Hippocampal formation (tissue), 2 donors: ENCODE results near the gene PDE11A.

Experiments used
- DNase-seq, 2 donors: peaks; one replicate each; lab custom pipeline; 2025; lab: John Stamatoyannopoulos, UW

Gene PDE11A

DNA sequence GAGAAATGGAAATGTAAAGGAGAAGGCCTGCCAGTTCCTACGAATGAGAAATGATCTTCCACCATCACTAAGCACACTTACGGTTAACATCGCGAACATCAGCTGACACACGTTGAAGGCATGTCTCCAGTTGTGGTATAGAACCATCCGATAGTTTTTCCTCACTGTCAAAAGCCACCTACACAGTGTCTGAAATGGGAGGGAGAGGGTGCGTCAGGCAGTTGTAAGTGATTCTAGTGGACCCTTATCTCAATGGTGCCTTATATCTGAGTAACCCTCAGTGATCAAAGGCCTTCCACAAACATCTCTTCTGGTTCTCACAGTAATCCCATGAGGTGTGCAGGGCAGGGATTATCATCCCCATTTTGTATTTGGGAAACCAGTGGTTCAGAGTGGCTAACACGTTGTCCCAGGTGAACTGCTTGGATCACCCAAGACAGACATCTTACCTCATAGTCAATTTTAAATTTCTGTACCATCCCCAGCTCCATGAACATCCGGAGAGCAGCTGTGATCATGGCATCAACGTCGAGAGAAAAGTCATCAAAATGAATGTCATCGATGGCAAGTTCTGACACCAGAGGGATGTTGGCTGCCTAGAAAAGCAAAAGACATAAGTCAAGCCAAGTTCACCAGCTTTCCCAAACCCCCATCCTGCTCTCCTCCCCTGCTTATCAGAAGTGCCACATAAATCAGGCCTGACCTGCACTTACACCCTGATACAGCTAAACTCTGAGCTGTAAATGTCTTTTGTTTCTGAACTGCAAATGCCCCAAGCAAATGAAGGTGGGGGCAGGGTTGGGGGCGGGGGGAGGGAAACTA lies 344.8 kb downstream of the PDE11A start:
- no peak for DNase-seq

- no peak for DNase-seq
These were observed 345.6 kb downstream of the PDE11A start for GRCh38 chr2:177726931-177727348.

- peak; percentile 52 to 56 for DNase-seq
These were observed 347.9 kb downstream of the PDE11A start for GRCh38 chr2:177724398-177725287.

DNA sequence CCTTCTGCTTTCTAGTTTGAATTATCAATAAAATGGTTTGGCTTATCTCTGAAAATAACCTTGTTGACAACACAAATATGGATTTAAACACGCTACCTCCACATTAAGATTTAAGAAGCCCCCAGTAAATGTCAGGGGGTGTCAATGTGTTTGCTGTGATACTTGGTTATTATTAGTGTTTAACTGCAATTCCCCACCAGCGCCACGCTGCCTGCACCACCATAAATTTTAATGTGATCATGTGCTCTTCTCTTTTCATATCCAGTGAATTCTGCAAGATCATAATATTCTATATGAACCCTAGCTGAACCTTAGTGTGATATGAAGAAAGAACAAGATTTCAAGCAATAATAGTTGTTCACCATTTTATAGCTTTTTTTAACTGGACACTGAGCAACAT lies 349.3 kb downstream of the PDE11A start:
- no peak for DNase-seq

- no peak for DNase-seq
These were observed 350.6 kb downstream of the PDE11A start for GRCh38 chr2:177721818-177722567.

GRCh38 chr2:177721087-177721486 lies 351.5 kb downstream of the PDE11A start:
- no peak for DNase-seq

DNA sequence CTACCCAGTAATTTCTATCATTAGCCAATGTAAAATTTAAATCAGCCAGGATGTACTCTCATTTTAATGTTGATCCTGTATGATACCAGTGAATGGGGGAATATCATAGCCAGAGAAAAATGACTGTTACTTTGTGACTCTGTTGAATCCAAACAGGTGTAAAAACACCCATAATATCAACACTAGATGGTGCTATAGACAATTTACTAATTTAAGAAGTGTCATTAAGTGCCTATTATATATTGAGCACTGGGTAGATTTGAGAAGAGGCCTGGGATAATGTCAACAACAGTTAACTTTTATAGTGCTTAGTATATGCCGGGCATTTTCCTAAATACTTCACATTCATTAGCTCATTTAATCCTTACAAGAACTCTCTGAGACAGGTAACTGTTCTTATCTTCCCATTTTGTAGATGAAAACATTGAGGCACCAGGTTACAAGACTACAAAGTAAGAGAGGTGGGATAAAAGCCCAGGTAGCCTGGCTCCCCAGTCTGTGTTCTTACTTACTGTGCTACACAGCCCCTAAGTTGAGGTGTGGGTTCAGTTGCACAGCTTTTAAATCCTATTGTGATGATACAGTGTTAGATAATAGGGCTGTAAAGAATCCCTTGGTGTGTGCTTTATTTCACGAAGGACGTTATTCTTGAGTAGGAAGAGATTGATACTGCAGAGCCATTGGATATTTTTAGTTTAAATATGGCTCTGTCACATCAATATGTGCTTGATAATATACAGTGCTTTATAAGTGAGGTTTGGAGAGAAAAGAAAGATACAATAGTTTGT lies 354.6 kb downstream of the PDE11A start:
- DNase-seq: no peak

DNA sequence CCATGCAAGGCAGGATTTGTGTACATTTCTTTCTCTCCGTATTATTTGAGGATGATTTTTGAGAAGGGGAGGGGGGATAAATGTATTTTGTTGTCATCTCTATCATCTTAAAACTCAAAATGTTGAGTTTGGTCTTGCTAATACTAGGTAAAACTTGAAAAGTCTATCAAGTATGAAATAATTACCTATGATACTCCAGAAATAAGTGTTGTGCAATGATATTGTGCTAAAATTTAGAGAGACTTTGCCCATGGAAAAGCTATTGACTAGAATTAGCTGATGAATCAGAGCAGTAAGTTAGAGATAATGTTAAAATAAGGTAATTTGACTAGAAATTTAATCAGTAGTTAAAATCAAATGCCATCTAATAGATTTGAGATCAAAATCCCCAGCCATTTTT lies 356.1 kb downstream of the PDE11A start:
- DNase-seq: no peak

DNA sequence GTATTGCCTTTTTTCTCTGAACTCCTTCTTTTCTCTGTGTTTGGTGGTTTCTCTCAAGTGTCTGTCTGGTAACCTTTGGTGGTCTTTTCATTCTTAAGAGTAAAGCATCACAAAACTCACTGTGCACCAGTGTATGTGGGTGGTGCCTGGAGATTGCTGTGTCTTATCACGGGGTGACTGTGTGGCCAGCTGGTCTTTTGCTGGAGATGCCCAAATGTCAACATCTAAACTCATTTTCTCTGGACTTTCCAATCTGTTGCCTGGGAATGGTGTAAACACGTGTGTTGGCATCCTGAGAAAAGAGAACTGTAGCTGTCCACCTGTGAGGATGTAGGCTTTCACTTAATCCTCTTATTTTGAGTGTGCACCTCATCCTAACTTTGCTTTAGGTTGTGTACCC lies 356.8 kb downstream of the PDE11A start:
- DNase-seq: no peak

DNA sequence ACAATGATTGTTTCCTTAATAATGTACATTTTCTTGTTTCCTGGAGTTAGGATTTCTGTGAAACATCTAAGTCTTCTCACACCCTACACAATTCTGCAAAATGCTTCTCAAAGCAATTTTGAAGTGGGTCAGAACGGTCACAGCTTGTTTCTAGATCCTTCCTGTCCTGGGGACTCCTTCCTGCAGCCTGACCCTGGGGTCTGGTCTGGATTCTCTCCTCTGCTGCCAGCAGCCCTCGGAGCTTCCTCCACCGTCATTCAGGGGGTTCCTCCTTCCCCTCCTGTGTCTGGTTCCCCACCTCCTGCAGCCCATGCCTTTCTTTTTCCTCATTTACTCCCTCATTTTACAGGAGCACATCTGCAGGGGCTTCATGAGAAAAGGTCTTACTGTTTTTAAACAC lies 357.9 kb downstream of the PDE11A start:
- DNase-seq: no peak

DNA sequence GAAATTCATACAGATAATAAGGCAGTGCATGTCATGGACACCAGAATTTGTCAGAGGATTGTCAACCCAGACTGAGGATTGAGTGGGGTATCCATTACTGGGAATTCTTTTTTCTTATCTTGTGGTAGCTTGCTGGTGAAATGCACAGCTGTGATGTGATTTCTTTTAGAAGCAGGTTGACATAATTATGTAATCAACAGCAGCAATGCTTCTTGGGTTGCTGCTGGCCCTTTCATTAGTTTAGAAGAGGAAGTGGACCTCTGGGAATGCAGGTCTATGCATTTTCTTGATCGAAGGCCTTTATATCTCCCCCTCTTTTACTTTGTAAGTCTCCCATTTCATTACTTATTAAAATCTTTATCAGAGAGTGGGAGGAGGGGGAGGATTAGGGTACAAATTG lies 360.1 kb downstream of the PDE11A start:
- no peak for DNase-seq

DNA sequence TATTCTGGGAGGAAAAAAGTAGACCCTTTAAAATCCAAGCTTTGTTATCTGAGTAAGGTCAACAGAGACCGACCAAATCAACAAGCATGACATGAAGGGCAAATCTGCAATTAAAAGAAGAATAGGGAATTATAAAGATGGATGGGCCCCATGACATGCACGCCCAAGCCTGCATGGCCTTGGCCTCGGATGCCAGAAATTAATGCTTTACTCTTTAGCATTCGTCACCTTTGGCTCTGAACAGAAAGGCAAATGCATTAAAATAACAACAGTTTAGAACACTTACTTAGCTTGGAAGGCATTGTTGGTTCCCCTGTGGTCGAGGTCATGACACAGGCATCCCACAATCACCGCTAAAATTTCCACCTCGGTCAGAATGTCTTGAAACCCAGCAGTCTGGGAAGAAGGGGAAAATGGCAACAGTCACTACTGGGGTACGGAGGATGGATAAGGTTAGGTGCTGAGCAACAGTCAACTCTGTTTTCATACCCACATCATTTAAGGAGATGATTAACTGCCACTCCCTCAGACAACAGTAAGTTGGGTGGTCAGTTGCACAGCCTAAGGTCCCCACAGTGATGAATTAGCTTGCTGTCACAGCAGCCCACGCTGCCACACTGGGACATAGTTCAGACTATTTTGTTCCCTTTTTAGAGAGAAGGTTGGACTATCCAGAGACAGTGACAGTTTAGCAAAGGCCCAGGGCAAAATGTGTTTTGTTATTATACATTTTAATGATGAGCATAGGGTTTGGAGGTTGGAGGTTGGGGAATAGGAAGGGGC lies 360.9 kb downstream of the PDE11A start:
- no peak for DNase-seq

- no peak for DNase-seq
These were observed 361.7 kb downstream of the PDE11A start for GRCh38 chr2:177710889-177711288.

DNA sequence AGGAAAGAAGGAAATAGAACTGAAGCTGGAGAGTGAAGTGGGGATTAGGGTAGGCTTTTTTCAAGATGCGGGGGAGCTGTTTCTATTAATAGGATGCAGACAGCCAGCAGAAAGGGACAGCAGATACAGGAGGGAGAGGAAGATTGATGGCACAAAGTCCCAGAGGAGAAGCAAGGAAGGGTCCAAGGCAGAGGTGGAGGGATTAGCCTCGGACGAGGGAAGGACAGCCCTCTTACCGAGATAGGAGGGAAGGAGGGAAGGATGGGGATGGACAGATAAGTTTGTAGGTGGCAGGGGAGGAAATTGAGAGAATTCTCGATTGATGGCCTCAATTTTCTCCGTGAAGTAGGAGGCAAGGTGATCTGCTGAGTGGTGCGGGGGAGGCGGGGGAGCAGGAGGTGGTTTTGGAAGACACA lies 362.6 kb downstream of the PDE11A start:
- DNase-seq: no peak

GRCh38 chr2:177708660-177709444 lies 363.7 kb downstream of the PDE11A start:
- no peak for DNase-seq

- DNase-seq: no peak
These were observed 364.5 kb downstream of the PDE11A start for GRCh38 chr2:177708106-177708505.

DNA sequence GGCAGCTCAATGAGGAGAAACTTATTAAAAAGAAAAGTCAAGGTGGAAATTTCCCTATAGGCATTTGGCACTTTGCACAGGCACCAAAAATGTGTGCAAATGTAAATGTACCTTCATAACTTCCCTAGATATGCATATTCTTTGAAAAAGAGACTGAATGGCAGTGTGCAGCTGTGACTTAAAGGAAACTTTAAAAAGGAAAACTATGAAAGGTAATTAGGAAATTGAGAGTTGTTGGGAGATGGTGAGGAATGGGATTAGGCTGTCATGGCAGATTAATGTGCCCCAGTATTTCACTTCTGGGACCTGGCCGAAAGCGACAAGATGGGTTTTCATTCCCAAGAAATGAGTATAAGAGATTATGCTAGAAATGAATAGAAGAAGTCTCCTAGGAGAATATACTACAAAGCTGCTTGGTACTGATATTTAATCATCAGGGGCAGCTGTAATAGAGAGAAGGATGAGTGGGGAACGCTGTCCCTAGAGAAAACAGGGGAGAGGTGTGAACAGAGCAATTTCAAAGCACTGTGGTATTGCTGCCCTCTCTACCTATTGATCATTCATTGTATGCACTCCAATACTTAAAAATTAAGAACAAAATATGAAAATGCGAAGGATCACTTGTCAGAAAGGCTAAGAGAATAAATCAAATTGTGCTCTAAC lies 366.9 kb downstream of the PDE11A start:
- no peak for DNase-seq

DNA sequence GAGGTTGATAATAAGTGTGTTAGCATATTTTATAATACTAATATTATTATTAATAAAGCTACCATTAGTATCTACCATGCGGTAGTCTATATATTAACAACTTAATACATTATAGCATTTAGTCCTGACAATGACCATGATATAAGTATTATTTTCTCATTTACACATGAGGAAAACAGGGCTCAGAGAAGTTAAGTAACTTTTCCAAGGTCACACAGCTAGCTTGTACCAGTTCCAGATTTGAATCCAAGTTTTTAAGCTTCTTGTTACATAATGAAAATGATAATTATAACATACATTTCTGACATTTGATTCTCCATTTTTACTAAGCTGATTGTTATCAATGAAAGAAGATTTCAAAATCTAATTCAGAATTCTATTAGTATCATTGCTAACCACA lies 369.4 kb downstream of the PDE11A start:
- no peak for DNase-seq

- no peak for DNase-seq
These were observed 374.3 kb downstream of the PDE11A start for GRCh38 chr2:177698281-177698680.
